Left renal cortex interstitium (tissue), 4 donors: Measurements from ENCODE around the gene BIRC5. TPM values are rescaled to one million over a fixed set of nuclear protein-coding genes. Genes with fewer than 3 reads are reported as not detected.

Experiments
- DNase-seq, 4 donors: peaks; one replicate each; pipeline ENCODE4 v3.0.0-alpha.2; 2013; ENCODE audit warnings: low read depth in 4 of 4, low spot score in 2 of 4, missing footprints in 1 of 4
- polyA plus RNA-seq, 4 donors: library from polyadenylated mRNA; unstranded; fragments of 120-200 nt; gene quantifications; one replicate each; pipeline ENCODE4 v1.2.1, GENCODE V29; 2013; ENCODE audit not compliant: insufficient read length in 4 of 4

Gene BIRC5
- polyA plus RNA-seq, 4 donors: 23.0 to 34.9 (median 30.6) TPM

DNA sequence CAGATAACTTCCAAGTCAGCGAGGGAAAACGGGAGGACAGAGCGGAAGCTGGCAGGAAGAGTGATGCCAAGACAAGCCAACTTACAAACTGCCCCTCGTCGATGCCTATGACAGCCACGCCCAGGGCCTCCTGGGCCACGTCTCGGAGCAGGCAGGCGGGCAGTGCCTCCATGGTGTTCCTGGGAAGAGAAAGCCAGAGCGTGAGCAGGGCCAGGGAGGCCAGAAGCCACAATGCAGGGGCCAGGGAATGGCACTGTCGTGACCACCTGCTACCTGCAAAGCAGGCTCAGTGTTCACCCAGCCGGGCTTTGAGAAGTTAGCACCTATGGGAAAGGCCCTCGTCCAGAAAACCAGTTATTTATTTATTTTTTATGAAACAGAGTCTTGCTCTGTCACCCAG, 31.5 kb upstream of the BIRC5 start:
- DNase-seq: no peak

DNA sequence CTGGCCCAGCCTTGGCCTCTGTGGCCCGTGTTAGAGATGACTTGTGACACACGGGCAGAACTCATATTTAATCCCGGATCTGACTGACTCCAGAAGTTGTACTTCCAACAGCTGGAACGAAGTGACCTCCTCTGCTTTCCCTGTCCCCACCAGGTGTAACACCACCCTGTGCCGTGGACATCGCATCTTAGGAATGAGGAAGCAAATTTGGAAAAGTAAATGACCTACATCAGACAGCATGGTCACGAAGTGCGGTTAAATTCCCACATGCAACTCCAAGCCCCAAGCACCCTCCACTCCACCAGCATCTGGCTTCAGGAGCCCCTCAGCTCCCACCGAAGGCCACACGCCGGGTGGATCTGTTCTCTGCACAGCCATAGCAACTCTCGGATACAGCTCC, 30.1 kb upstream of the BIRC5 start:
- no peak for DNase-seq

DNA sequence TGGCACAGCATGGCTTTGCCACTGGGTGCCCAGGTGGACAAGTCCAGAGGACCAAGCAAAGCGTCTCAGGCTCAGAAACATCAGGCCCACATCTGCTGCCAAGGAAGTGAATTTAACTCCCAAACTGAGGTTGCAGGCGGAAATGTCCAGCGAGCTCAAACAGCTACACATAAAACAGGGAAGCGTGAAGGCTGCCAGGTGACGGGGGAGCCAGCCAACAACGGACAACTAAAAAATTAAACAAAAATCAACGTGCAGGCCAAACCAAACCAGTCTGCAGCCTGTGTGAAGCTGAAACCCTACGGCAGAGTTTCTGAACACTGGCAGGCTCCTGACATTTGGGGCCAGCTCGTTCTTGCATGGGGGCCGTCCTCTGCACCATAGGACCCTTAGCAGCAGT, 29.7 kb upstream of the BIRC5 start:
- no peak for DNase-seq

DNA sequence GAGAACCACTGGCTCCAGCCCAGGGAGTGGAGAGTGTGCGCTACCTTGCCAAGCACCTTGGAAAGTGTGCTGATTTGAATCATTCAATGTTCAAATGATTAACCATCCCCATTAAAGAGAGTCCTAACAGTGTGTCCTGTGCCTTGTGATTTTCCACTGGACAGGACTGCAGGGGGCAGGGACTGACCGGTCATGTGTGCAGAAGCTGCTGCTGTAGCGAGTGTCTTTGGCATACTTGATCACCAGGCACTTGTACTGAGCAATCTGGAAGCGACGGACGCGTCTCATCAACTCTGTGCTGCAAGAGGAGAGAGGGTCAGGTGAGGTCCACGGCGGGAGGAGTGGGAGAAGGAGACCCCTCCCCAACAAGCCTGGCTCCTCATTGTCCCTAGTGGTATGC, 29.2 kb upstream of the BIRC5 start:
- no peak for DNase-seq

DNA sequence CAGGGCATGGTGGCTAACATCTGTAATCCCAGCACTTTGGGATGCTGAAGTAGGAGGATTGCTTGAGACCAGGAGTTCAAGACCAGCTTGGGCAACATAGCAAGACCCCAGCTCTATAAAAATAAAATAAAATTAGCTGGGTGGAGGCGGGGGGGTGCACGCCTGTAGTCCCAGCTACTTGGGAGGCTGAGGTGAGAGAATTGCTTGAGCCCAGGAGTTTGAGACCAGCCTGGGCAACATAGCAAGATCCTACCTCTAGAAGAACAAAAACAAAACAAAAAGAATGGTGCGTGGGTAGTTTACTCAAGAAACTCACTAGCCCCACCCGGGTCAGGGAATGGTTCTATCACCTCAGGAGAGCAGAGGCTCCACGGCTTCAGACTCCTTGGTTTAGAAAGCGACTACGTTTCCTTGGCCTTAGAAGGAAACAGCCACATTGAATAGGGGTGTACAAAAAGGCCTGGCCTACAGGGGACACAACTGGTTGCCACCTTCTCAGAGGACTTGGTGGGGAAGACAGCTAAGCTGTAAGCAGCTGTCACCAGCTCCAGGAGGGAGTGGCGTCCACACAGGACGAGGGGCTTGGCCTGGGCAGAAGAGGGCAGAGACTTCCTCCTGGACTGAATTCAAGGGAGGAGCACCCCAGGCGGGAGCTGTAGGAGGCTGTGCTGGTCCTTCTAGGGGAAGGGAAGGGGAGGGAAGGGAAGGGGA, 27.9 kb upstream of the BIRC5 start:
- DNase-seq: no peak

DNA sequence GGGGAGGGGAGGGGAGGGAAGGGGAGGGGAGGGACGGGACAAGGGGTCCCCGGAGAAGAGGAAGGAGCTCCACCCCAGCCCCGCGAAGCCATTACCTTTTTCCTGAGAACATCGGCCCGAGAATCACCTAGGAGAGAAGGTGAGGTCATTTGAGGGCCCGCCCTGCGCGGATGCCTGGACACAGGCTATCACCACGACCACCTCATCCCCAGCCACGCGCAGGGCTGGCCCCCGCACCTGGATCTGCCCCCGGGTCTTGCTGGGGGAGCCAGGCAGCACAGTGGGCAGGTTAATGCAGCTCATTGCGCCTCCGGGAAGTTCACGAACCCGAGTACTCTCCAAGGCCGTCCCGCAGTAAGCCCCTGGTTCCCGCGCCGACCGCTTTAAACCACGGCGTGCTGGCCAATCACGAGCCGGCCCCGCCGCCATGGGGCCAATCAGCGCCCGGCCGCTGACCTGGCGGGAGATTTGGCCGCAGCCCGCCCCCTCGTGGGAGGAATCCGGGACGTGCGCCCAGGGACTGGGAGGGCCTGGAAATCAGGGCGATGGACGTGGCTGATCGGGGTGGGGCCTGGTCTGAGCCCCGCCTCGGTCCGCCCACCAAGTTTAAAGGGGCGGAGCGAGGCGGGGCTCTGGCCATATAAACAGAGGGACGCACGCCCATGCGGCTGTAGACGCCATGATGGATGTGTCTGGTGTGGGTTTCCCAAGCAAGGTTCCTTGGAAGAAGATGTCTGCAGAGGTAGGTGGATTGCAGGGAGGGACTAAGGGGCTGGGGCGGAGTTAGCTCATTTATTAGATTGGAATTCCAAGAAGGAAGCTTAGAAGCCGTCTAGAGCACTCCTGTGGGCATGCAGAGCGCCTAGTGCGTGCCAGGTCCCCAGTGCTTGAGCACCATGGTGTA, 27.1 kb upstream of the BIRC5 start, which contains the start of the genes AFMID and TK1:
AFMID (plus strand) TSS at position 671 of the 904 bp plus-strand sequence; CDS start at position 680, 9 bp downstream.
TK1 (minus strand) TSS at position 361 of the 904 bp plus-strand sequence; CDS start at position 303, 58 bp downstream.
- peak; percentile 80 to 94 (median 91) for DNase-seq

DNA sequence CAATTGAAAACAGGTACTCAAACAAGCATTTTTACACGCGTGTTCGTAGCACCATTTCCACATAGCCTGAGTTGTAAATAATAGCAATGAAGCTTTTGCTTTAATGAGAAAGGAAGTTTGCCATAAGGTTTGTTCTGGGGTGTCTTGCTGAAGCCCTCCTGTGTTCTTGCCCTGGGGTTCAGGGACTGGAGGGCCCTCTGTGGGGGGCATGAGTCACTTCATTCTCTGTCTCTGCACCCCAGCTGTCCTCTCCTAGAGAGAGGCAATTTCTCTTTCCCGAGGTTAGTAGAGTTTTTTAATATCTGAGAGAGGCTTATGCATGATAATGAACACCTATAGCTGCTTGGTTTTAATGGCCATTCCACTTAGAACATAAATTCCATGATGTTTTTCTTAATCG, 17.3 kb upstream of the BIRC5 start:
- DNase-seq: no peak

DNA sequence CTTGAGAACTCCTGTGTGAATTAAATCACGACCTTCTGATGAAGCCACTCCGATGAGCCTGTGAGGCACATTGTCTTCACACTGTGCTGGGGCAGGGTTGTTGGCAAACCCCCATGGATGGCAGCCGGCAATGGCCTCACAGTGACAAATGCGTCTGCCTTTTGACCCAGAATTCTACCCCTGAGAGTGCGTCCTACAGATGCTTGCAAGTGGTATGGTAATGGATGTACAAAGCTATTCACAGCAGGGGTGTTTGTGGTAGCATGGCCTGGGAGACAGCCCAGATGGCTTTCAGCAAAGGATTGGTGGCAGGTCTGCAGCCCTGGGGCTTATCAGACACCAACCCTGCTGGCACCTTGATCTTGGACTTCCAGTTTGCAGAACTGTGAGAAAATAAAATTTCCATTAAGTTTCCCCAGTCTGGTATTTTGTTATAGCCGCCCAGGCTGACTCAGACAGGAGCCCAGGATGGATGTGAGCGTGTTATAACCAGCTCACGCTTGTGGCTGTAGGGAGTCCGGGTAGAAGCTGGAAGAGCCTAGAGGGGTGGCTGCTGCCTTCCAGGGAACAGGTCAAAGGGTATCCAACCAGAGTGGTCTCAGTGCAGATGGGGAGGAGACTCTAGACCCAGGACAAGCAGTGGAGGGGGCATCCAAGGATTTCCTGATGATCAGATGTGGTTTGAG, 16.8 kb upstream of the BIRC5 start:
- DNase-seq: no peak

DNA sequence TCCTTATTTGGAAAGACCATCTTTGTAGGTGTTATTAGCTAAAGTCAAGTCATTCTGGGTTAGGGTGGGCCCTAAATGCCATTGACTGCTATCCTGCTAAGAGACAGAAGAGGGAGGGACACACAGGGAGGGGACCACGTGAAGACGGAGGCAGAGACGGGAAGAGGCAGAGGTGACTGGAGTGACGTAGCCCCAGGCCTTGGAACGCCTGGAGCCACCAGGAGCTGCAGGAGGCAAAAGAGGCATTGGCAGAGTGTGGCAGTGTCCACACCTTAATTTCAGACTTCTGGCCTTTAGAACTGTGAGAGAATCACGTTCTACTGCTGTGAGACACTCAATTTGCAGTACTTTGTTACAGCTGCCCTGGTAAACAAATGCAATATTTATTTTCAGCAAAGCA, 13.6 kb upstream of the BIRC5 start:
- no peak for DNase-seq

DNA sequence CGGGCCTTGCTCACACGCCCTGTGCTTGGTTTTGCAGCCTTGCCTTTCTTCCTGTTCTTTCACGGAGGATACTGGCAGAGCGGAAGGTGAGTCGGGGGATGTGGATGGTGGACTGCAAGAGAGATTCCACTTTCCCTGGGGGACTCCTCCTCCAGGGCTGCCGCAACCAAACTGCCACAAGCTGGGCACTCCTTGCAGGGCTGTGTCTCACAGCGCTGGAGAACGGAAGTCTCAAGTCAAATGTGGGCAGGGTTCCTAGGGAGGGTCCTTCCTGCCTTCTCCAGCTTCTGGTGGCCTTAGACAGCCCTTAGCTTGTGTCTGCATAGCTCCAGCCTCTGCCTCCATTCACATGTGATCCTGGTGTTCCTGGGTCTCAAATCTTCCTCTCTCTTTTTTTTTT, 11.4 kb upstream of the BIRC5 start:
- no peak for DNase-seq

DNA sequence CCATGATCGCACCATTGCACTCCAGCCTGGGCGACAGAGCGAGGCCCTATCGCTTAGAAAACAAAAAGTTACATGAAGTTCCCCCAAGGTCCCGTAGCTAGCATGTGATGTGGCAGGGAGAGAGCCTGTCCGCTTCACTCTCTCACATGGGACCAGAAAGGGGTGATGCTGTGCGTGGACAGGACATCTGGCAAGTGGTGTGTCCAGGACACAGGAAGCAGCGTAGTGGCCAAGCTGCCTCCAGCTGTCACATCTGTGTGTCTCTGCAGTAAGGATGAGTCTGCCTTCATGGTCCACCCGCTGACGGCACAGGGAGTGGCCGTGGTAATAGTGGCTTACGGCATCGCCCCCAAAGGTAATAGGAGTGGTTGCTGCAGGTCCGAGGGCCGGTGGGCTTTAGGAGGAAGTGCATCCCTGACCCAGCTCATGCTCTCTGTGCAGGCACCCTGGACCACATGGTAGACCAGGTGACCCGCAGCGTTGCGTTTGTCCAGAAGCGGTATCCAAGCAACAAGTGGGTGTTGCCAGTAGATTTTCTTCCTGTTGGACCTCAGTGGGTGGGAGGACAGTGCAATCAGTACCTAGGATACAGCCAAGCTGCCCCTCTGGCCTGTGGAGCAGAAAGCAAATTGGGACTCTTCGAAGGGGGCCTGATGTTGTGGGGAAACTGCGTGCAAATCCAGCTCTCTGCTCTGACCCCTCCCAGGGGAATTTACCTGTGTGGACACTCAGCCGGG, 9.5 kb upstream of the BIRC5 start:
- DNase-seq: no peak

DNA sequence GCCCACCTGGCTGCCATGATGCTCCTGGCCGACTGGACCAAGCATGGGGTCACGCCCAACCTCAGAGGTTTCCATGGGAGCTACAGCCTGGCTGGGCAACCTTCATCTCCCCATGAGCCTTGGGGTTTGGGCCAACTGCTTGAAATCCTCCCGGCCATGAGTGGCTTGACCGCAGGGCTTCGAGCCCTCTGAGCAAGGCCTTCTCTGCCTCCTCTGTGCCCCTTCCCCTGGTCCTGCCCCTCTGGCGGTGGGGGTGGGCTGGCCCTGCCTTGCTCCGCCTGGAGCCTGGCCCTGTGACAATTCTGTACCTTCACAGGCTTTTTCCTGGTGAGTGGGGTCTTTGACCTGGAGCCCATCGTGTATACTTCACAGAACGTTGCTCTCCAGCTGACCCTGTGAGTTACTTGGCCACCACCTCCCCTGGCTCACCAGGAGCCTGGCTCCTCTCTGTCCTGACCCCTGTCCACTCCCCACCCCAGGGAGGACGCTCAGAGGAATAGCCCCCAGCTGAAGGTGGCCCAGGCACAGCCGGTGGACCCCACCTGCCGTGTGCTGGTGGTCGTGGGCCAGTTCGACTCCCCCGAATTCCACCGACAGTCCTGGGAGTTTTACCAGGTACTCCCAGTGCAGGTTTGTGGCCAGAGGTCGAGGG, 8.8 kb upstream of the BIRC5 start:
- no peak for DNase-seq

DNA sequence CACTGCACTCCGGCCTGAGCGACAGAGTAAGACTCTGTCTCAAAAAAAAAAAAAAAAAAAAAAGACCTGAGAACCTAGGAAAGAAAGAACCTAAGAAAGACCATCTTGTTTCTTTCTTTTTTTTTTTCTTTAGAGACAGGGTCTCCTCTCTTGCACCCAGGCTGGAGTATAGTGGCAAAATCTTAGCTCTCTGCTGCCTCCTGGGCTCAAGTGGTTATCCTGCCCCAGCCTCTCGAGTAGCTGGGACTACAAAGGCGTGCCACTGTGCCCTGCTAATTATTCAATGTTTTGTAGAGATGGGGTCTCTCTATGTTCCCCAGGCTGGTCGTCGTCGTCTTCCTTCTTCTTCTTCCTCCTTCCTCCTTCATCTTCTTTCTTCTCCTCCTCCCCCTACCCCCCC, 7.8 kb upstream of the BIRC5 start:
- DNase-seq: no peak

DNA sequence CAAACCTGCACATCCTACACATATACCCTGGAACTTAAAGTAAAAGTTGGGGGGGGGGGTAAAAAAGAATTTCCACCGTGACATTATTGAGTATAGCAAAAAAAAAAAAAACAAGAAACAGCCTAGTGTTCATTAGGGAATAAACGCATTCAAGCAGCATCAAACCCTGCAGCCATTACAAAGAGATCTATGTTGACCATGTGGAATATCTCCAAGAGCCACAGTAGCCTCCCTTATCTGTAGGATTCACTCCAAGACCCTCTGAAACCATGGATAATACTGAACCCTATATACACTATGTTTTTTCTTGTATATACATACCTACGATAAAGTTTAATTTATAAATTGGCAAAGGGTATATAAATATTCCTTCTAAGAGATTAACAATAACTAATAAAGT, 5.6 kb upstream of the BIRC5 start:
- DNase-seq: no peak

DNA sequence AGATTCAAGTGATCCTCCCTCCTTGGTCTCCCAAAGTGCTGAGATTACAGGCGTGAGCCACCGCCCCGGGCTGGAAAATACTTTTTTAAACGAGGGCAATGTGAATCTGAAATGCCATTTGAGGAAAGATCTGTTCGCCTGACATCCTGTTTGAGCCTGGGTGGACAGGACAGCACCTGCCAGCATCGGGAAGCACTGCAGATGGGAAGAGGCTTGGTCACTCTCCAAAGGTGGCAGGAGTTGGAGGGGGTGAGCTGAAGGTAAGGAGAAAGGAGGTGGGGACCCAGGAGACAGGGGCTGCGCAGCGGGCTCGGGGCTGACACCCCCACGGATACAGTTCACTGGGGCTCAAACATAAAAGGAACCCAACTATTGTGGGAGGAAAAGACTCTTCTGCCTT, 3.9 kb upstream of the BIRC5 start:
- DNase-seq: no peak

DNA sequence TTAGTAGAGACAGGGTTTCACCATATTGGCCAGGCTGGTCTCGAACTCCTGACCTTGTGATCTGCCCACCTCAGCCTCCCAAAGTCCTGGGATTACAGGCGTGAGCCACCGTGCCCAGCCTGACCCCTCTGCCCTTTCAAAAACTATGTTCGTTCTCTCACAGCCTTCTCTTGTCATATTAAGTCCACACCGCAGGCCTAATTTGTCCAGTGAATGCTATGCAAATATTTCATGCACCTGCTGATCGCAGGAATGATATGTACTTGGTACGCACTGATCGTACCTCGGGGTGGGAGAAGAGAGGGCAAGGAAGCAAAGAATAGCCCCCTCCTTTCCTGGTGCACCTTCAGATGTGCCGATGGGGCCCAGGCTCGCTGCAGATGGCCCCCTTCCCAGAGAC, 3.0 kb upstream of the BIRC5 start:
- no peak for DNase-seq

DNA sequence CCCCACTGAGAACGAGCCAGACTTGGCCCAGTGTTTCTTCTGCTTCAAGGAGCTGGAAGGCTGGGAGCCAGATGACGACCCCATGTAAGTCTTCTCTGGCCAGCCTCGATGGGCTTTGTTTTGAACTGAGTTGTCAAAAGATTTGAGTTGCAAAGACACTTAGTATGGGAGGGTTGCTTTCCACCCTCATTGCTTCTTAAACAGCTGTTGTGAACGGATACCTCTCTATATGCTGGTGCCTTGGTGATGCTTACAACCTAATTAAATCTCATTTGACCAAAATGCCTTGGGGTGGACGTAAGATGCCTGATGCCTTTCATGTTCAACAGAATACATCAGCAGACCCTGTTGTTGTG, 631 bp downstream of the BIRC5 start:
- no peak for DNase-seq

DNA sequence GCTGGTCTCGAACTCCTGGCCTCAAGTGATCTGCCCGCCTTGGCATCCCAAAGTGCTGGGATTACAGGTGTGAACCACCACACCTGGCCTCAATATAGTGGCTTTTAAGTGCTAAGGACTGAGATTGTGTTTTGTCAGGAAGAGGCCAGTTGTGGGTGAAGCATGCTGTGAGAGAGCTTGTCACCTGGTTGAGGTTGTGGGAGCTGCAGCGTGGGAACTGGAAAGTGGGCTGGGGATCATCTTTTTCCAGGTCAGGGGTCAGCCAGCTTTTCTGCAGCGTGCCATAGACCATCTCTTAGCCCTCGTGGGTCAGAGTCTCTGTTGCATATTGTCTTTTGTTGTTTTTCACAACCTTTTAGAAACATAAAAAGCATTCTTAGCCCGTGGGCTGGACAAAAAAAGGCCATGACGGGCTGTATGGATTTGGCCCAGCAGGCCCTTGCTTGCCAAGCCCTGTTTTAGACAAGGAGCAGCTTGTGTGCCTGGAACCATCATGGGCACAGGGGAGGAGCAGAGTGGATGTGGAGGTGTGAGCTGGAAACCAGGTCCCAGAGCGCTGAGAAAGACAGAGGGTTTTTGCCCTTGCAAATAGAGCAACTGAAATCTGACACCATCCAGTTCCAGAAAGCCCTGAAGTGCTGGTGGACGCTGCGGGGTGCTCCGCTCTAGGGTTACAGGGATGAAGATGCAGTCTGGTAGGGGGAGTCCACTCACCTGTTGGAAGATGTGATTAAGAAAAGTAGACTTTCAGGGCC, 5.5 kb downstream of the BIRC5 start:
- no peak for DNase-seq

DNA sequence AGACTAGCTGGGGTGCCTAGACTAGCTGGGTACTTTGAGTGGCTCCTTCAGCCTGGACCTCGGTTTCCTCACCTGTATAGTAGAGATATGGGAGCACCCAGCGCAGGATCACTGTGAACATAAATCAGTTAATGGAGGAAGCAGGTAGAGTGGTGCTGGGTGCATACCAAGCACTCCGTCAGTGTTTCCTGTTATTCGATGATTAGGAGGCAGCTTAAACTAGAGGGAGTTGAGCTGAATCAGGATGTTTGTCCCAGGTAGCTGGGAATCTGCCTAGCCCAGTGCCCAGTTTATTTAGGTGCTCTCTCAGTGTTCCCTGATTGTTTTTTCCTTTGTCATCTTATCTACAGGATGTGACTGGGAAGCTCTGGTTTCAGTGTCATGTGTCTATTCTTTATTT, 9.0 kb downstream of the BIRC5 start:
- no peak for DNase-seq
